Superior temporal gyrus (tissue), 1 donor: Measurements from ENCODE around the gene UNC79.

Experiments used
- DNase-seq: peaks from one replicate; pipeline ENCODE4 v3.0.0-alpha.2; 2016; ENCODE audit errors: extremely low spot score

UNC79 gene

GRCh38 chr14:93727039-93727740, 296.5 kb downstream of the UNC79 start:
- DNase-seq = no peak

GRCh38 chr14:93727917-93728650, 297.3 kb downstream of the UNC79 start:
- DNase-seq = no peak

GRCh38 chr14:93728651-93729016, 297.9 kb downstream of the UNC79 start:
- no peak for DNase-seq

GRCh38 chr14:93729993-93730392, 299.3 kb downstream of the UNC79 start:
- peak; percentile 84 for DNase-seq

- no peak for DNase-seq
Measured at GRCh38 chr14:93731753-93732152, 301.0 kb downstream of the UNC79 start.

- DNase-seq = no peak
Measured at GRCh38 chr14:93732524-93732923, 301.8 kb downstream of the UNC79 start.

GRCh38 chr14:93733231-93733630, 302.5 kb downstream of the UNC79 start:
- no peak for DNase-seq

GRCh38 chr14:93733631-93734030, 302.9 kb downstream of the UNC79 start:
- DNase-seq = peak; percentile 64

GRCh38 chr14:93734086-93734822, 303.5 kb downstream of the UNC79 start:
- no peak for DNase-seq

- DNase-seq = no peak
Measured at GRCh38 chr14:93735206-93735605, 304.5 kb downstream of the UNC79 start.

- DNase-seq = no peak
Measured at GRCh38 chr14:93736378-93737014, 305.8 kb downstream of the UNC79 start.

GRCh38 chr14:93737634-93738033, 306.9 kb downstream of the UNC79 start:
- DNase-seq = no peak

- DNase-seq = no peak
Measured at GRCh38 chr14:93741556-93742230, 311.0 kb downstream of the UNC79 start.

- DNase-seq = peak; percentile 52
Measured at GRCh38 chr14:93742761-93743160, 312.0 kb downstream of the UNC79 start.

GRCh38 chr14:93743270-93744060, 312.7 kb downstream of the UNC79 start:
- no peak for DNase-seq

- DNase-seq = peak; percentile 58
Measured at GRCh38 chr14:93744176-93744575, 313.4 kb downstream of the UNC79 start.

- no peak for DNase-seq
Measured at GRCh38 chr14:93744876-93745275, 314.1 kb downstream of the UNC79 start.

- DNase-seq = no peak
Measured at GRCh38 chr14:93745603-93746273, 315.0 kb downstream of the UNC79 start.

- peak; percentile 66 for DNase-seq
Measured at GRCh38 chr14:93747102-93747501, 316.4 kb downstream of the UNC79 start.

- DNase-seq = no peak
Measured at GRCh38 chr14:93747560-93747959, 316.8 kb downstream of the UNC79 start.
